ENCODE data around the gene RAPGEF2.

GRCh38 chr4:159289682-159290081 is 186.8 kb downstream of the RAPGEF2 start:
- TF ChIP-seq CTCF (IDR thresholded peaks at IDR 0.05; ENCODE audit: low read depth, low read length, poor library complexity, severe bottlenecking), result no peak
- TF ChIP-seq EZH2phosphoT487 (IDR thresholded peaks at IDR 0.05; ENCODE audit: borderline replicate concordance, low read length), result no peak
